GM13977 (cell line): ENCODE measurements around the gene CACUL1.

Source experiments
- DNase-seq: peaks from one replicate; pipeline ENCODE4 v3.0.0; 2012; ENCODE audit warnings: low spot score
- CTCF ChIP-seq: IDR thresholded peaks from 2 replicates; pipeline ENCODE4 v1.5.1; 2012; ENCODE audit warnings: mild to moderate bottlenecking, control low read depth; ENCODE audit not compliant: insufficient read depth; ENCODE audit errors: extremely low read depth, missing control alignments
- in situ Hi-C: fragments of 300-500 bp; cut with MboI; formaldehyde crosslinking; loops from one replicate; pipeline ENCODE4 v1.12.0; 2022; ENCODE audit warnings: low sequenced_read_pairs, low pct_unique_long_range_greater_than_20kb, mixed read lengths, inconsistent platforms; ENCODE audit not compliant: unreplicated experiment

Gene CACUL1

GRCh38 chr10:118735294-118735693, 19.5 kb downstream of the CACUL1 start:
- TF ChIP-seq CTCF, result no peak
- in situ Hi-C loops, result no loop called here
- no peak for DNase-seq

GRCh38 chr10:118734475-118734874, 20.3 kb downstream of the CACUL1 start:
- no peak for DNase-seq
- in situ Hi-C loops, result no loop called here
- TF ChIP-seq CTCF, result peak; percentile 32

GRCh38 chr10:118732245-118733165, 22.3 kb downstream of the CACUL1 start:
- in situ Hi-C loops, result no loop called here
- no peak for DNase-seq
- TF ChIP-seq CTCF, result no peak

- in situ Hi-C loops, result no loop called here
- no peak for DNase-seq
- TF ChIP-seq CTCF, result no peak
Measured at GRCh38 chr10:118730756-118731456, 23.9 kb downstream of the CACUL1 start.

- no peak for DNase-seq
- no peak for TF ChIP-seq CTCF
- in situ Hi-C loops, result no loop called here
Measured at GRCh38 chr10:118729641-118730258, 25.0 kb downstream of the CACUL1 start.

- in situ Hi-C loops, result no loop called here
- DNase-seq, result no peak
- no peak for TF ChIP-seq CTCF
Measured at GRCh38 chr10:118729200-118729599, 25.6 kb downstream of the CACUL1 start.
